Measurements from ENCODE around the gene CUL7.
"Not testable (repeated sequence)": the region's sequence is repeated elsewhere in the genome, so short reads cannot be mapped to it uniquely, and the experiment has no call there.

Gene CUL7

DNA sequence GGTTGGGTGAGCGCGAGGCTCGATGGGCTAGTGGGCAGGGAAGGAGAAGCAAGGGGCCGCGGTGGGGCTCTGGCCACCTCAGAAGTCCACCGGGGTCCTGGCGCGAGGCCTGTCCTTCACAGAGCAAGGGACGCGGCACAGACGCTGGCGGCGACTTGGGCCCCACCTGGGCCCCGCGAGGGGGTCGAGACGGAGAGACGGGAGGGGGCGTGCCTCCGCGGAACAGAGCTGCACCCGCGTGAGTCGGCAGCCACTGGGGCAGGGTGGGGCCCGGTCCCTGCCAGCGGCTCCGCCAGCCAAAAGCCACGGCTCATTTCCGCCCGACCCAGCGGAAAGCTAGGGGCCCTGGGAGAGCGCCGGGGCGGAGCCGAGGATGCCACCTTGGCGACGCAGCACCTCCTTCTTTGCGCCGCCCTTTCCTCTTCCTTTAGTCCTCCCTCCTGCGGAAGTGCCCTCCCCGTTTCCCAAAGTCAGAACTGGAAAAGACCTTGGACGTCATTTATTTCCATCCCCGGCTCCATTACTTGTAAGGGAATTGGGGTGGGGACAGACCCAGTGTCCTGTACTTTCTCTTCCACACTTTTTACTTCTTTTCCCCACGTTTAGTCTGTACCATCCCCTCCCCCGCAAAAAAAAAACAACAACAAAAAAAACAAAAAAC lies at the start of gene CUL7:
Gene CUL7, minus strand, starts transcription at position 307 of the 661 bp plus-strand sequence. CDS start 1,063 bp downstream, outside the sequence.
- DNase-seq (ENCODE audit: low read depth in 4 of 4, low spot score in 1 of 4) = peak; percentile 71 to 88 (median 80)

DNA sequence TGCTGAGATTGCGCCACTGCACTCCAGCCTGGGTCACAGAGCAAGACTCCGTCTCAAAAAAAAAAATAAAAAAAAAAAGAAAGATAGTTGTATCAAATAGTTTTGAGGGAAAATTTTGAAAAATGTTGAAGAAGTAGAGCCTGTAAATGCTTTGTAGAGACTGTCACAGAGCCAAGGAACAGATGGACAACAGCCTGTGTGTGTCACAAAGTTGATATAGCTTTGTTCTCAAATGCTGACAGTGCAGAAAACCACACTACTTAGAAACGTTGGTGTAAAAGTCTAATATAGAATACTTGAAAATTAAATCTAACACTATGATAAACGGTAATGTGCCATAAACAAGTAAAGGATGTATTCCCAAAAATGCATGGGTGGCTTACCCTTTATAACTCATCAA lies 47.8 kb upstream of the CUL7 start:
- no peak for DNase-seq (ENCODE audit: low read depth in 4 of 4, low spot score in 1 of 4)

DNA sequence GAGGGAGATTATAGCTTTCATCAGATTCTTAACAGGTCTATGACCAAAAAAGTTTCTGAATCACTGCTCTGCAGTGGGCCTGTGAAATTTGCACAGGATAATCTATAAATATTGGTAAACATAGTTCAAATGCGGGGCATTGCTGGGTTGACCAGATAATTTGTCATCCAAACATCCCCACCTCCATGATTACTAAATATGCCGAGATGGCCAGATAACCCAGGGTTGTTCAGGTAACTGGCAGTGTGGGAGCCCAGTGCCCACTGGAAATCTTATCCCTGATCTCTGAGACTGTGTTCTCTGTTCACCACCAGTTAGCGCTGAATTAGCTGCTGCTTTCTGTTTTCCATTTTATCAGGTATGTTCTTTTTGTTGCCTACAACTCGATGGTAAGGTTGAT lies 43.9 kb upstream of the CUL7 start:
- no peak for DNase-seq (ENCODE audit: low read depth in 4 of 4, low spot score in 1 of 4)

DNA sequence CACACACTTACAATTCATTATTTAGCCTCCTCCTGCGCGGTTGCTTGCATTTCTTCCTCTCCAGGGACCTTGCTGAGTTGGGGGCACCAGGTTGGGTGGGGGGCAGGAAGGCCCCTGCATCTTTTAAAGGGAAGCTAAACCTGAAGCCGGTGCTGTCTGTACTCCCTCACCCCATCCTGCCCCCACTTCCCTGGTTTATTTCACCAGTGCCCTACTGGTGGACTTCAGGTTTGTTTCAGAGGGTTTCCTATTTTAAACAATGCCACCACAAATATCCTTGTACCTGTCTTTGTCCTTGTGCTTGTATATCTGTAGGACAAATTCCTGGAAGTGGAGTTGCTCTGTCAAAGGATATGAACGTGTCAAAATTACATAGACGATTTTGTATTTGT lies 43.4 kb upstream of the CUL7 start:
- no peak for DNase-seq (ENCODE audit: low read depth in 4 of 4, low spot score in 1 of 4)

DNA sequence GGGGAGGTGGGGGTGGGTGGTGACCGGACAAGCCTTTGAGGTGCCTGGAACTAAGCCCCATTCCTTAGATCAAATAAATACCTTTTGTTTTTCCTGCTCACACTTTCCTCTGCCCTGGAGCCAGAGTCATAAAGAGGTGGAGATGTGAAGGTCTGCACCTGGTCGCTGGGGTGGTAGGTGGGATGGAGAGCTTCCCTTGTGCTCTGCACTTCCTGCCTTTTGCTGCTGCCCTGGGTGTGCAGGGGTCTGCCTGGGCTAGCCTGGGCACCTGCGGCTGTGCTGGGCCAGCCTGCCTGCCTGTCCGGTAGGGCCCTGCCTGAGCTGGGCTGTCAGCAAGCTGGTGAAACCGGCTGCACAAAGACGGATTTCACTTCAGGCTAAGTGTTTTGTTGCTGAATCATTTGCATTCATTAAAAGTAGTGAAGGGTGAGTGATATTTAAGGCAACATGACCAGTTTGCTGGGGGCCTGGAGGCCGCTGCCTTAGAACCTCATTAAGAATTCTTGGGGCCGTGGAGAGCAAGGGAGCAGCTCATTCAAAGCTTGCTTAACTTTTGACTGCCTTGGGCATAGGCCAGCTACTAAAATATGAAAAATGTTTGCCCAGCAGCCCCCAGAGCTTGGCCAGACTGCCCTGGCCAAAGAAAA lies 42.9 kb upstream of the CUL7 start:
- DNase-seq (ENCODE audit: low read depth in 4 of 4, low spot score in 1 of 4) = no peak

DNA sequence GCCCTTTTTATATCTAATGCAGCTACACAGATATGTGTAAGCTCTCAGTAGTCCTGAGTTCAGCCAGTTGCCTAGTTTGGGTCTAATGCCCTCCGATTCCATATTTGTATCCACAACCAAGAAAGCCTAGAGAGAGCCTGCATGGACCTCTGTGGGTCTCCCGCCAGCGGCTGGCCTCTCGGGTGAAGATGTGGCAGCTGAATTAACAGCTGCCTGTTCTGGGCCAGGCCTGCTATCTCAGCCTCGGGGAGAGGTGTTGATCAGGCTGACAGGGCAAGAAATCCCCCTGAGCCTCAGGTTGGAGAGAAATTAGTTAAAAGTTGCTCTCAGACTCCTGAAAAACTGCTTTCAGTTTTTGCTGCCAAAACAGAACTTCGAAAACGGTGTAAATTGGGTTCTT lies 42.3 kb upstream of the CUL7 start:
- no peak for DNase-seq (ENCODE audit: low read depth in 4 of 4, low spot score in 1 of 4)

DNA sequence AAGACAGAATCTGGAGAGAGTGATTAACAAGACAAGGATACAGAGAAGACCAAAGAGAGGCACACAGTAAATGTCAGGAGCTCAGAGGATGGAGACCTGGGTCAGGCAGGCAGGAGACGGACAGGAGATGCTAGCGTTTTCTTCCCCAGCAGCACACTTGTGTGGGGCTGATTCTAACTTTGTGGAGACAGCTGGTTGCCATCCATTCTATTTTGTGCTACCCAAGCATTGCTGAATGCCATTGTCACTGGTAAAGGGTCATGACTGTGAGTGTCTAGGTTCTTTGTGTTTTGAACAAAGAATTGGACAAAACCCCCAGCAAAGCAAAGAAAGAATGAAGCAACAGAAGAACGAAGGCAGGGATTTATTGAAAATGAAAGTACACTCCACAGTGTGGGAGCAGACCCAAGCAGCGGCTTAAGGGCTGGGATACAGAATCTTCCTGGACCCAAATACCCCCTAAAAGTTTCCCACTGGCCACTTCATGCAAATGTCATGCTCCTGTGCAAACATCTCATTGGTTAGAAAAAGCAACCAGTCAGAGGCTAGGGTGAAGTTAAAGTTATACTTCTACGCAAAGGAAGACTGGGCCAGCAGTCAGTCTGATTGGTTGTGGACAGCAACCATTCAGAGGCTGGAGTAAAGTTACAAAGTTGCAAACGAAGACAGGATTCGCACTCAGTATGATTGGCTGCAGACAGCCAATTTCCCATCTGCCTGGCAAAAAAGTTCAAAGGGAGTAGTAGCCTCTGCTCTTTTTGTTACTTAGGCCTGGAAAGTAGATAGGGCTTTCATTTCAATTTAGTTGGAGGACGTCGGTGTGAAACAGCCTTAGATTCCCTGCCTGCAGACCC lies 40.0 kb upstream of the CUL7 start:
- DNase-seq (ENCODE audit: low read depth in 4 of 4, low spot score in 1 of 4) = no peak

DNA sequence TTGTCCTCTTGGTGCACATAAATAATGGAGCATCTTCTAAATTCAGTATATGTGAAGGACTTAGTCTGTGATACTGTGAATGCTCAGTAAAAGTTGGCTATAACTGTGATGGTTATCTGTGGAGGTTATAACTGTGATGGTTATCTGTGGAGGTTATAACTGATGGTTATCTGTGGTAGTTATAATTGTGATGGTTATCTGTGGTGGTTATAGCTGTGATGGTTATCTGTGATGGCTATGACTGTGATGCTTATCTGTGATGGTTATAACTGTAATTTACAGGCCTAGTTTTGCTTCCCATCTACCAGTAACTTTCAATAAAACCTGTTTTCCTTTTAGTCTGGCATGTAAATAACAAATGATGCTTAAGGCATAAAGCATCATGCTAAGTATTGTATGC lies 39.0 kb upstream of the CUL7 start:
- DNase-seq (ENCODE audit: low read depth in 4 of 4, low spot score in 1 of 4) = no peak

DNA sequence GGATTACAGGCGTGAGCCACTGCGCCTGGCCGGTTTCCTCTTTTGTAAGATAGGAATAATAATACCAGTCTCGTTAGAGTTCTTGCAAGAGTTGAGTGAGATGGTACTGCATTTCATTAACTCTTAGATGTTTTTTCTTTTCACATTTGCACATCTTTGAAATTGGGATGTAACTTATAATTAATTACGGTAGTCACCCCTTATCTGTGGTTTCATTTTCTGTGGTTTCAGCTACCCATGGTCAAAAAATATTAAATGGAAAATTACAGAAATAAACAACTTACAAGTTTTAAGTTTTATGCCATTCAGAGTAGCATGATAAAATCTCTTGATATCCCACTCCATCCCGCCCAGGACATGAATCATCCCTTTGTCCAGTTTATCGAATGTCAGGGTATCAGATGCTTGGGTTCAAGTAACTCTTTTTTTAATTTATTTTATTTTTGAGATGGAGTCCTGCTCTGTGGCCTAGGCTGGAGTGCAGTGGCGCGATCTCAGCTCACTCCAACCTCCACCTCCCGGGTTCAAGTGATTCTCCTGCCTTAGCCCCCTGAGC lies 37.9 kb upstream of the CUL7 start:
- DNase-seq (ENCODE audit: low read depth in 4 of 4, low spot score in 1 of 4) = no peak

DNA sequence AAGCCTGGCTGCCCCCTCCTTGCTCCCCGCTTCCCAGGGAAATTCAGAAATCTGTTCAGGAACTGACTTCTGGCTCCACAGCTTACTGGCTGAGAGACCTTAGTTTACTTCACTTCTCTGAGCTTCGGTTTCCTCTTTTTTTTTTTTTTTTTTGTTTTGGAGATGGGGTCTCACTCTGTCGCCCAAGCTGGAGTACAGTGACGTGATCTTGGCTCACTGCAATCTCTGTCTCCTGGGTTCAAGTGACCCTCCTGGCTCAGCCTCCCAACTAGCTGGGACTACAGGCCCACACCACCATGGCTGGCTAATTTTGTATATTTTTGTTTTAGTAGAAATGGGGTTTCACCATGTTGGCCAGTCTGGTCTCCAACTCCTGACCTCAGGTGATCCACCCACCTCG lies 37.4 kb upstream of the CUL7 start:
- no peak for DNase-seq (ENCODE audit: low read depth in 4 of 4, low spot score in 1 of 4)

DNA sequence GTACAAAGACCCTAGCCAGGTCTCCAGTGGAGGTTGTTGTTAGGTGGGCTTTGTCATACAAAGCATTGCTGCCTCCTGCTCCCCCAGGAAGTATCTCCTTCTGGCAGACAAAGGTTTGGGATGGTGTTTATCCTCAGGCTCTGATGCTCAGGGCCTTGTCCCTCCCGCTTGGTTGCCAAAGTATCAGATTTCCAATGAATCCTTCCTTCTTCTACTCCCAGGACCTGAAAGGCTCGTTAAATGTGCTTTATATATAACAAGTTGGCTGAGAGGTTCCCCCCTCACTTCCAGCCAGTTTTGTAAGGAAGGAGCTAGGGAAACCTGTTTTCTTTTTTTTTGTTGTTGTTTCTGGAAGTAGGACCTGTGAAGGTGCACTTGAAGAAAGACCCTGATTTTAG lies 36.9 kb upstream of the CUL7 start:
- no peak for DNase-seq (ENCODE audit: low read depth in 4 of 4, low spot score in 1 of 4)

DNA sequence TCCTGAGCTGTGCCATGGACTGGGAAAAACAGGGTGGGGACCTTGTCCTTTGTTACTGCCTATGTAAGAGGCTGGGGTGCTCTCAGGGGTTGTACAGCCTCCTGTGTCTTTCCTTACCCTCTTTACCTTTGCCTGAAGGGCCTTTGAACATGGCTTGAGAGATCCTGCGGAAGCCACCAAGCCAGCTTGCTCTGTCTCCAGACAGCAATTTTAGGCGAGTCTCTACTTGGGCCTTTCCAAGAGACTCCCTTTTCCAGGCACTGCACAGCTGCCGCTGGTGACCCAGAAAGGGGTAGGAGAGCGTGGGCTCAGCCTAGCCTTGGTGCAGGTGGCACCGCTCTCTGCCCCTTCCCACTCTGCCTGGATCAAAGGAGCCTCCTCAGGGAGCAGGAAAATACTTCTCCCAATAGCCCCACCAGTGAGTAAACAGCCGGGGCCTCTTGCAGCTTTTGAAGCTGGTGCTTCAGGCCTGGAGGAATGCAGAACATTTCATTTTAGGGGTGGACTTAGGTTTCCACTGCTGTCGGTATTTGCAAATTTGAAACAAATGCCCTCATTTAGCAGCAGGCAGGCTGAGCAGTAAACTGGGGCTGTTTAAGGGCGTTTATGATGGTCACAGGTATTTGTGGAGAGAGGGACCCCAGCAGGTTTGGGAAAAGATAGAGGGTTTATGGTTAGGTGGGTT lies 36.4 kb upstream of the CUL7 start:
- no peak for DNase-seq (ENCODE audit: low read depth in 4 of 4, low spot score in 1 of 4)

DNA sequence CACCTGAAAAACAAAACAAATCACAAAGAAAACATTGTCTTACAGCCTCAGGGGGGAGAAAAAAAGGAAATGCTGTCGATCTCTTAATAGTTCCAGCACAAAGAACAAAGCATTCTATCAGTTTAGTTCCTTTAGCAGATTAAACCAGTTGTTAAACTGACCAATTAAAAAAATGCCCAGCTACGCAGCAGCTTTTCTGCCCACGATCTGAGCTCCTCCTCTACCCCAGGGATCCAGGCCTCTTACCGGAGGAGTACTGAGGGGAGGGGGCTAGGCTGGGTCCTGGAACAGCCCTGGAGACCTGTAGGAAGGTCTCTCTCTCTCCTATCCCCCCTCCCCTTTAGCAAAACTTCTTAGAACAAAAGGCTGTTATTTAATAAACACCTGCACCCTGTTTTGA lies 35.8 kb upstream of the CUL7 start:
- DNase-seq (ENCODE audit: low read depth in 4 of 4, low spot score in 1 of 4) = no peak

DNA sequence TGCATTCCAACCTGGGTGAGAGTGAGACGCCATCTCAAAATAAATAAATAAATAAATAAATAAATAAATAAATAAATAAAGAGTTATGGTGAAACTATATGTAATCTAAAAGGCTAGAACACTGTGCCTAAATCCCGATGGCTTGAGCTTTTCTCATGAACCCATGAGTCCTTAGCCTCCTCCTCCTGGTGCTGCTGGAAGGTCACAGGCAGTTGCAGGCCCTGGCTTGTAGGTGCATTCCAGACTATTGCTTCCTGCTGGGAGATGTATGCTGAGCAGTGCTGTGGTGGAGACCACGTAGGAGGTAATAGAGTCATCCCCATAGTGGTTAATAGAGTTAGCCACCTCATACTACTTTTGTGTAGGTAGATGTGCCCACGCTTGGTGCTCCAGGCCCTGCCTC lies 35.0 kb upstream of the CUL7 start:
- no peak for DNase-seq (ENCODE audit: low read depth in 4 of 4, low spot score in 1 of 4)

DNA sequence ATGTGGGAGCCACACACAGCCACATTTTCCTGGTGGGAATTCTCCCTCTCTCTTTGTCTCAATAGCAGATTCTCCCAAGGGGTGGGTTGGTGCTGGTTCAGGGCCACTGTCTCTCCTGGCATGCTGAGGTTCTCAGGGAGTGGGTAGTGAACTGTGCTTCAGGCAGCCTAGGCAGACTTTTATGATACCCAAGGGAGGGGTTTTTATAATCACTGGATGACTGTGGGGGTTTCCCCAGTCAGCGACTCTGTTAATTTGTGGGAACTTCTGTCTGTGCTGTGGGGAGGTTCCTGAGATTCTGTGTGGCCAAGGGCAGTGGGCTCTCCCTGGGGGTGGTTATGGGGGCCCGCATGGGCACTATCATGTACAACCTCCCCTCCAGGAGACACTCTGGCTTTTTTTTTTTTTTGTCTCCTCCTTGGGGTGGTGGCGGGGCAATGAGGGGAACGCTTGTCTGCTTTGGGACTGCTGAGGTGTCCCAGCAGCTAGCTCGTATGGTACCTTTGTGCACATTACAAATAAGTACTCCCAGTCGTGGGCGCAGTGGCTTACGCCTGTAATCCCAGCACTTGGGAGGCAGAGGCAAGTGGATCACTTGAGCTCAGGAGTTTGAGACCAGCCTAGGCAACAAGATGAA lies 32.5 kb upstream of the CUL7 start:
- peak in 1 of 4 experiments; percentile 22 for DNase-seq (ENCODE audit: low read depth in 4 of 4, low spot score in 1 of 4)

DNA sequence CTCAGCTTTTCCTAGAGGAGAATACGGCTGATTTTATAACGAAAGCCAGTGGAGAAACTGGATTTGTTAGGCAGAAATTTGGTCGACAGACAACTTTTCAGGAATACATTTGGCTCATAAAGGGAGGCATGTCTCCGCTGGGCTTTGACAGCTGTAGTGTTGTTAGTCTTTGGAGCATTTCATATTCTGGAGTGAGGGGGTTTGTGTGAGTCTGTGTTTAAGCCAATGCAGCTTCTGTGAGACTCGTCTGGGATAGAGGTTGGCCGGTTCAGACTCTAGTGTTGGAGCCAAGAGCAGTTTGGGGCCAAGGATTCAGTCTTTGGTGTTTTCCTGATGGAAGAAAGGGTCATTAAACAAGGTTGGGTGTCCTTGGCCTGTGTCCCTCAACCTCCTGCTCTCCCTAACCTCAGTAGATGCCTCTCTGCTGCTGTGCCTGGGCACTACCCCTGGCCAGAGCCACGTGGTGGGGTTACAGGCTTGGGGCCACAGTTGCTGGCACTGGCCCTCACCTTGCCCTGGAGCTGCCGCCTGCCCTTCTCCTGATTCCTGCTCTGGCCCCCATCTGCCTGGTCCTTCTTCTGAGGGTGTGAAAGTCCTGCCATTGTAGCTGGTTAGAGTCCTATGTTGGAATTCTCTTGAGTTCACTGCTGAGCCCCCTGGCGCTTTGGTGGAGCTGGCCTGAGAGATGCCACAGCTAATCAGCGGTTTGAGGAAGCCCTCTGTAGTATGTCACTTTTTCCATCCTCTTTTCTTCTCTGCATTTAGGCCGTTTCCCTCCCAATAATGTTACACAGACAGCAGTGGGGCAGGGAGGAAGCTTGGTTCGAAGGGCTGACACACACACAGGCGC lies 29.4 kb upstream of the CUL7 start:
- no peak for DNase-seq (ENCODE audit: low read depth in 4 of 4, low spot score in 1 of 4)

DNA sequence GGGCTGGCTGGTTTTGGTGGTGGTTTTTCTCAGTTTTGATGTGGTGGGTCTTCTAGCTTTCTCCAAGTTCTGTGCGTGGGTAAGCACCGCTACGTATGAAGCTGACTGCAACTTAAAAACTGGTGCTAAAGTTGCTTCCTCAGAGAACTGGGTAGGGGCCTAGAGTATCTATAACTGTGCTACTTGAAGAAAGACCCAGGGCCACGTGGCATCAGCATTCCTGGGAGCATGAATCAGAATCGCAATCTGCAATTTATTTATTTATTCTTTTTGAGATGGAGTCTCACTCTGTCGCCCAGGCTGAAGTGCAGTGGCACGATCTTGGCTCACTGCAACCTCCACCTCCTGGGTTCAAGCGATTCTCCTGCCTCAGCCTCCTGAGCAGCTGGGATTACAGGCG lies 28.3 kb upstream of the CUL7 start:
- DNase-seq (ENCODE audit: low read depth in 4 of 4, low spot score in 1 of 4) = not testable (repeated sequence)

DNA sequence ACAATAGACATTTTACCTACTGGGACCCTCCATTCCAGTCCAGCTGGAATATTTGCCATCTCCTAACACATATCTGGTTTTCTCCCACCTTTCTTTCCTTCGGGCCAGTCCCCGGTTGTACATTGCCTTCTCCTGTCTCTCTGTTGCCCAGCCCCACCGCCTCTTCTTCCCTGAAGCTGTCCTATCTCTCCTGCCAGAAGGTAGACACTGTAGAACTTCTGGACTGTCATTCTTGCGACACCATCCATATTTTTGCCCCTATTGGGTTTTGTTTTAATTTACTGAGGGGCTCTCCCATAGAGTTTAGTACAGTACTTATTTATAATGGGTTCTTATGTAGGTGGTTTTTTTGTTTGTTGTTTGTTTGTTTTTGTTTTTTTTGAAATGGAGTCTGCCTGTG lies 27.4 kb upstream of the CUL7 start:
- no peak for DNase-seq (ENCODE audit: low read depth in 4 of 4, low spot score in 1 of 4)

DNA sequence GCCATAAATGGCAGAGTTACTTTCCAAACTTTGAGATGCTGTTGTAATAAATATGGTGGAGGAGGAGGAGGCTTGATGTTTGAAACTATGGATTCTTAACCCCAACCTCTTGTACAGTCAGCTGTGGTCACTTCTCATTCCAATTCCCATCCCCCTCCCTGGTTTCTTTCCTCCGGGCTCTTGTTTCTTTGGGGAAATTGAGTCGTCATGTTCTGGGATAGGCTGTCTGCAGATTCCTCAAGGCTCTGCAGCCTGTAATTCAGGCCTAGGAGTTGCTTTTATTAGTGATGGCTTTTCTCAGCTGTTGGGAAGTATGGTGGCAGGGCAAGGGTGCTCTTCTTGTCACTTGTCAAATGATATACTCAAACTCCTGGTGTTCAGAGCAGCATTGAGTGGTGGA lies 25.0 kb upstream of the CUL7 start:
- DNase-seq (ENCODE audit: low read depth in 4 of 4, low spot score in 1 of 4) = no peak

DNA sequence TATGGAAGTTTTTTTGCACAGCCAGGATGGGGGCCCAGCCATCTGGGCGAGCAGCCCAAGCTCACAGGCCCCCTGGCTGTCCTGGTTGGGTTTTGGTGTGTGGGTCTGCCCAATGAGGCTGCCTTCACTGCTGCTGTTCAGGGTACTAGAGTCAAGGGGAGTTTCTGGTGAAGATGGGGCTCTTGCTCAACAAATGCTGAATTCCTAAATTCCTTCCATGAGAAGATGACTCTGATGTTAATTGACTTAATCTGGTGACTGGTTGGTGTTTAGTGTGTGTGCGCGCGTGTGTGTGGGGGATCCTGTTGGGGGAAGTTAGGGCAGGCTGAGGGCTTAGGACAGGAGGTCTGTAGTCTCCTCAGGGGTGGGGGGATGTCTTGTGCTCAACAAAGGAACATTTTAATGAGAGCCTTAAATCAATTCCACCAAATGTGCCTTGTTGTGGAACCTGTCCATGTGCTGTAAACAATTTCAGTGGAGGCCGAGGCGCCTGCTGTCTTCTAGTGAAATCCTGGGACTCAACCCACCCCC lies 24.4 kb upstream of the CUL7 start:
- no peak for DNase-seq (ENCODE audit: low read depth in 4 of 4, low spot score in 1 of 4)
